Measurements from ENCODE around the gene LRP2BP.
"Not testable (repeated sequence)": the region's sequence is repeated elsewhere in the genome, so short reads cannot be mapped to it uniquely, and the experiment has no call there.

LRP2BP gene

GRCh38 chr4:185318679-185319078 lies 77.0 kb downstream of the LRP2BP start:
- no peak for DNase-seq

DNA sequence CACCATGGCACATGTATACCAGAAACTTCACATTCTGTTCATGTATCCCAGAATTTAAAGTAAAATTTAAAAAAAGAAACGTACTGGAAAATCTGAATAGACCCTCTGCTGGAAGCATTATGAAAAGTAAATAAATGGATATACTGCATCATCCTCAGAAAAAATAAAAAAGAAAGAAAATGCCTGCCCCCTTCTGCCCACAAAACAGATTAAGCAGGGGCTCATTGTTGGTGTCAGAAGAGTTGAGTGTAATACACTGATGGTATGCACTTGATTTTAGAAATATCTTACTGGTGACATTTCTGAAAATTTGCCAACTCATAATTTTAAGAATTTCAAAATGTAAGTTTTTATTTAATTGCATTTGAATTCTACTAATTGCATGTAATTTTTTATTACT lies 77.8 kb downstream of the LRP2BP start:
- DNase-seq = no peak

DNA sequence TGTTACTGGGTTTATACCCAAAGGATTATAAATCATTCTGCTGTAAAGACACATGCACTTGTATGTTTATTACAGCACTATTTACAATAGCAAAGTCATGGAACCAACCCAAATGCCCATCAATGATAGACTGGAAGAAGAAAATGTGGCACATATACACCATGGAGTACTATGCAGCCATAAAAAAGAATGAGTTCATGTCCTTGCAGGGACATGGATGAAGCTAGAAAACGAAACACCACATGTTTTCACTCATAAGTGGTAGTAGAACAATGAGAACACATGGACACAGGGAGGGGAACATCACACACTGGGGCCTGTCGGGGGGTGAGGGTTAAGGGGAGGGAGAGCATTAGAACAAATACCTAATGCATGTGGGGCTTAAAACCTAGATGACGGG lies 78.3 kb downstream of the LRP2BP start:
- not testable (repeated sequence) for DNase-seq
